Gastrocnemius medialis (tissue), 4 donors: Measurements from ENCODE around the gene EIF2B1.

ENCODE experiments used
- POLR2A ChIP-seq, 2 donors: fragments of 450-650 bp; IDR thresholded peaks; one replicate each; pipeline ENCODE4 v1.6.1; 2017; ENCODE audit warnings: antibody characterized with exemption in 2 of 2, mild to moderate bottlenecking in 2 of 2, moderate library complexity in 2 of 2
- TF ChIP-seq, protein P1 (sequence below), 5 experiments: fragments of 450-650 bp in 3 of 5; fragments of 200-600 bp in 2 of 5; sonication (generic) in 2 of 5; IDR thresholded peaks in 4 of 5; conservative IDR thresholded peaks in 1 of 5; 1 replicate in 4 of 5; 2 replicates in 1 of 5; pipeline ENCODE4 v1.5.1; 2016 to 2019; ENCODE audit warnings: antibody characterized with exemption in 5 of 5, mild to moderate bottlenecking in 3 of 5, moderate library complexity in 3 of 5

DNA sequence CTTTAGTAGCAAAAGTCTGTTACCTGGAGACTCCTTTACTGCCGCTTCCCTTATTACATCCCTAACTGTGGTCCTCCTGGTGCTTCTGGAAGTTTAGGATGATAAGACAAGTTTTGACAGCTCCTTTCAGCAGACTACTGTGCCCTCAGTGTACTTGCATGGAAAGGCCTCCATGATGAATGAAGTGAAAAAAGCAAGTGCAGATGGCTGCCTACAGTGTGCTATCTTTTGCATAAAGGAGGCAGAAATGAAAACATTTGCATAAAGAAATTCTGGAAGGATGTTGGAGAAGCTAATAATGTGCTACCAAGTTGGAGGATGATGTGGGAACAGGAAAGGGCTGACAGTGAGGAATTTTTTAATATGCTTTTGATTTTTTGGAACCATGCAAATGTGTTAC lies 42.0 kb upstream of the EIF2B1 start:
- TF ChIP-seq, protein P1, sequence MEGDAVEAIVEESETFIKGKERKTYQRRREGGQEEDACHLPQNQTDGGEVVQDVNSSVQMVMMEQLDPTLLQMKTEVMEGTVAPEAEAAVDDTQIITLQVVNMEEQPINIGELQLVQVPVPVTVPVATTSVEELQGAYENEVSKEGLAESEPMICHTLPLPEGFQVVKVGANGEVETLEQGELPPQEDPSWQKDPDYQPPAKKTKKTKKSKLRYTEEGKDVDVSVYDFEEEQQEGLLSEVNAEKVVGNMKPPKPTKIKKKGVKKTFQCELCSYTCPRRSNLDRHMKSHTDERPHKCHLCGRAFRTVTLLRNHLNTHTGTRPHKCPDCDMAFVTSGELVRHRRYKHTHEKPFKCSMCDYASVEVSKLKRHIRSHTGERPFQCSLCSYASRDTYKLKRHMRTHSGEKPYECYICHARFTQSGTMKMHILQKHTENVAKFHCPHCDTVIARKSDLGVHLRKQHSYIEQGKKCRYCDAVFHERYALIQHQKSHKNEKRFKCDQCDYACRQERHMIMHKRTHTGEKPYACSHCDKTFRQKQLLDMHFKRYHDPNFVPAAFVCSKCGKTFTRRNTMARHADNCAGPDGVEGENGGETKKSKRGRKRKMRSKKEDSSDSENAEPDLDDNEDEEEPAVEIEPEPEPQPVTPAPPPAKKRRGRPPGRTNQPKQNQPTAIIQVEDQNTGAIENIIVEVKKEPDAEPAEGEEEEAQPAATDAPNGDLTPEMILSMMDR (IDR thresholded peaks at IDR 0.05 in 4 of 5, conservative IDR thresholded peaks at IDR 0.05 in 1 of 5): no peak
- no peak for TF ChIP-seq POLR2A (IDR thresholded peaks at IDR 0.05)
